ENCODE measurements around the gene ETFA. TPM values are rescaled to one million over a fixed set of nuclear protein-coding genes. Genes with fewer than 3 reads are reported as not detected.

The ETFA gene
- total and polyA plus RNA-seq, 2 experiments from 2014 or later: 175 to 185 TPM

- peaks cover 16% of the 10 kb centered on the region for H3K79me2 ChIP-seq
- peaks cover 5% of the 10 kb centered on the region for H3K27me3 ChIP-seq
- no peaks in the 10 kb centered on the region for H3K9me3 ChIP-seq (ENCODE audit: low read depth)
- no peaks in the 10 kb centered on the region for H4K20me1 ChIP-seq (ENCODE audit: insufficient read depth, poor library complexity, severe bottlenecking)
- H2AFZ ChIP-seq: no peak overlapping the region
- no peak overlapping the region for H3K27ac ChIP-seq
- TF ChIP-seq EZH2phosphoT487 (IDR thresholded peaks at IDR 0.05; ENCODE audit: low read depth, severe bottlenecking, unreplicated experiment) (no peak), CTCF (IDR thresholded peaks at IDR 0.05; ENCODE audit: poor library complexity) (no peak), EZH2 (IDR thresholded peaks at IDR 0.05; ENCODE audit: borderline replicate concordance) (no peak)
- peak overlapping the region; percentile 43 for H3K4me2 ChIP-seq
- no peaks in the 10 kb centered on the region for H3K36me3 ChIP-seq (replicated peaks; ENCODE audit: insufficient read depth, low read depth)
- H3K4me1 ChIP-seq (ENCODE audit: insufficient read depth): peaks cover 9% of the 10 kb centered on the region
- 83% methylated on average over 1 of the region's 1 CpG for WGBS (ENCODE audit: low lambda C conversion rate, missing lambda C conversion rate)
- no peak for DNase-seq (ENCODE audit: low spot score)
- H3K9me2 ChIP-seq (replicated peaks; ENCODE audit: insufficient read depth): no peaks in the 10 kb centered on the region
- H3K4me3 ChIP-seq: no peak overlapping the region
Observed at GRCh38 chr15:76353023-76353577, 41.8 kb upstream of the ETFA start.

GRCh38 chr15:76349301-76350070 is 38.2 kb upstream of the ETFA start:
- no peak overlapping the region for H3K27ac ChIP-seq
- H2AFZ ChIP-seq: no peak overlapping the region
- 85% methylated on average over 1 of the region's 1 CpG for WGBS (ENCODE audit: low lambda C conversion rate, missing lambda C conversion rate)
- H3K4me2 ChIP-seq: no peak overlapping the region
- peaks cover 16% of the 10 kb centered on the region for H3K79me2 ChIP-seq
- no peaks in the 10 kb centered on the region for H4K20me1 ChIP-seq (ENCODE audit: insufficient read depth, poor library complexity, severe bottlenecking)
- H3K27me3 ChIP-seq: peaks cover 42% of the 10 kb centered on the region
- no peak for DNase-seq (ENCODE audit: low spot score)
- TF ChIP-seq EZH2 (IDR thresholded peaks at IDR 0.05; ENCODE audit: borderline replicate concordance): no peak
- no peak for TF ChIP-seq EZH2phosphoT487 (IDR thresholded peaks at IDR 0.05; ENCODE audit: low read depth, severe bottlenecking, unreplicated experiment)
- no peak for TF ChIP-seq CTCF (IDR thresholded peaks at IDR 0.05; ENCODE audit: poor library complexity)
- peaks cover 18% of the 10 kb centered on the region for H3K4me1 ChIP-seq (ENCODE audit: insufficient read depth)
- no peaks in the 10 kb centered on the region for H3K9me2 ChIP-seq (replicated peaks; ENCODE audit: insufficient read depth)
- H3K9me3 ChIP-seq (ENCODE audit: low read depth): no peaks in the 10 kb centered on the region
- no peaks in the 10 kb centered on the region for H3K36me3 ChIP-seq (replicated peaks; ENCODE audit: insufficient read depth, low read depth)
- no peak overlapping the region for H3K4me3 ChIP-seq

GRCh38 chr15:76347482-76348055 is 36.3 kb upstream of the ETFA start:
- Histone ChIP-seq H3K36me3 (replicated peaks; ENCODE audit: insufficient read depth, low read depth) (no peaks in the 10 kb centered on the region), H2AFZ (no peak overlapping the region), H3K9me3 (ENCODE audit: low read depth) (no peaks in the 10 kb centered on the region), H3K79me2 (peaks cover 20% of the 10 kb centered on the region), H3K4me2 (peak overlapping the region; percentile 97), H4K20me1 (ENCODE audit: insufficient read depth, poor library complexity, severe bottlenecking) (no peaks in the 10 kb centered on the region), H3K27ac (peak overlapping the region; percentile 92), H3K4me1 (ENCODE audit: insufficient read depth) (peaks cover 27% of the 10 kb centered on the region), H3K9me2 (replicated peaks; ENCODE audit: insufficient read depth) (no peaks in the 10 kb centered on the region), H3K27me3 (peaks cover 61% of the 10 kb centered on the region), H3K4me3 (peak overlapping the region; percentile 62)
- TF ChIP-seq EZH2phosphoT487 (IDR thresholded peaks at IDR 0.05; ENCODE audit: low read depth, severe bottlenecking, unreplicated experiment) (peak; percentile 34), CTCF (IDR thresholded peaks at IDR 0.05; ENCODE audit: poor library complexity) (no peak), EZH2 (IDR thresholded peaks at IDR 0.05; ENCODE audit: borderline replicate concordance) (peak; percentile 78)
- peak; percentile 17 for DNase-seq (ENCODE audit: low spot score)
- WGBS (ENCODE audit: low lambda C conversion rate, missing lambda C conversion rate): 19% methylated on average over 13 of the region's 13 CpGs

Measured in hepatocyte (in vitro differentiated cells).